CD4-positive, alpha-beta memory T cell (primary cell): ENCODE results near the gene ANKRD11. TPM values are rescaled to one million over a fixed set of nuclear protein-coding genes. Genes with fewer than 3 reads are reported as not detected.

Experiments used
- CTCF ChIA-PET: fragments of 350-600 bp; sonication (Branson Sonifier 250); formaldehyde crosslinking; loops from one replicate; lab custom pipeline; 2021; ENCODE audit warnings: inconsistent platforms; ENCODE audit not compliant: partially characterized antibody; lab: Charles Lee
- POLR2A ChIA-PET: fragments of 350-600 bp; sonication (Branson Sonifier 250); formaldehyde crosslinking; loops from one replicate; lab custom pipeline; 2021; ENCODE audit not compliant: partially characterized antibody; lab: Charles Lee
- DNase-seq, 5 donors: peaks; one replicate each; pipeline versions ENCODE4 v3.0.0 to v3.0.0-alpha.2; 2020 to 2022; ENCODE audit warnings: mixed read lengths in 1 of 5
- H3K27ac ChIP-seq: one replicate; pipeline ENCODE4 v1.7.0; 2013; ENCODE audit warnings: low read depth, low read length
- H3K27me3 ChIP-seq: 2 replicates; pipeline ENCODE4 v1.7.0; 2013; ENCODE audit warnings: mild to moderate bottlenecking, low read length, moderate library complexity; ENCODE audit not compliant: insufficient read depth
- H3K36me3 ChIP-seq: 2 replicates; pipeline ENCODE4 v1.7.0; 2013; ENCODE audit warnings: mild to moderate bottlenecking, low read length, moderate library complexity; ENCODE audit not compliant: insufficient read depth
- H3K4me1 ChIP-seq: 2 replicates; pipeline ENCODE4 v1.7.0; 2013; ENCODE audit warnings: mild to moderate bottlenecking, low read length, moderate library complexity; ENCODE audit not compliant: insufficient read depth
- H3K4me3 ChIP-seq, 2 donors: one replicate each; pipeline ENCODE4 v1.7.0; 2013; ENCODE audit warnings: low read length in 2 of 2, mild to moderate bottlenecking in 1 of 2
- H3K9me3 ChIP-seq, 2 donors: one replicate each; pipeline ENCODE4 v1.7.0; 2013; ENCODE audit warnings: low read length in 2 of 2, control low read depth in 1 of 2; ENCODE audit not compliant: control insufficient read depth in 1 of 2
- H3K27ac Mint-ChIP-seq, 7 donors: one replicate each; pipeline ENCODE4 v1.8.0; 2020 to 2021; ENCODE audit warnings: mixed read lengths in 7 of 7, mild to moderate bottlenecking in 6 of 7, inconsistent platforms in 3 of 7, moderate library complexity in 3 of 7
- H3K27me3 Mint-ChIP-seq, 2 donors: one replicate each; pipeline ENCODE4 v1.8.0; 2020 to 2021; ENCODE audit warnings: mixed read lengths in 2 of 2
- H3K36me3 Mint-ChIP-seq, 2 donors: one replicate each; pipeline ENCODE4 v1.8.0; 2020 to 2021; ENCODE audit warnings: mixed read lengths in 2 of 2, inconsistent platforms in 1 of 2, mild to moderate bottlenecking in 1 of 2
- H3K4me1 Mint-ChIP-seq, 4 donors: one replicate each; pipeline ENCODE4 v1.8.0; 2020 to 2021; ENCODE audit warnings: mixed read lengths in 4 of 4, mild to moderate bottlenecking in 1 of 4
- H3K4me3 Mint-ChIP-seq, 8 donors: one replicate each; pipeline ENCODE4 v1.8.0; 2020 to 2021; ENCODE audit warnings: mixed read lengths in 8 of 8, mild to moderate bottlenecking in 7 of 8, moderate library complexity in 6 of 8, inconsistent platforms in 3 of 8
- H3K9me3 Mint-ChIP-seq, 8 donors: one replicate each; pipeline ENCODE4 v1.8.0; 2020 to 2021; ENCODE audit warnings: mixed read lengths in 8 of 8, mild to moderate bottlenecking in 5 of 8, inconsistent platforms in 3 of 8, moderate library complexity in 1 of 8
- intact Hi-C: fragments of 100-400 bp; cut with micrococcal nuclease; formaldehyde crosslinking; loops from one replicate; pipeline ENCODE4 v1.15.1; 2023
- polyA plus RNA-seq, 2 donors: library from polyadenylated mRNA; unstranded; fragments of 300-500 nt; fragmentation: Illumina TruSeq; gene quantifications; one replicate each; pipeline ENCODE4 v1.2.3, GENCODE V29; 2021
- total RNA-seq, 2 experiments: library from RNA; stranded (reverse); gene quantifications; one replicate each; pipeline ENCODE4 v1.2.3, GENCODE V29; 2021

ANKRD11 gene
- total and polyA plus RNA-seq, 4 experiments from 2014 or later, result 3.9 to 246 (median 140) TPM

- Histone ChIP-seq H3K27me3 (no peaks in the 10 kb centered on the region), H3K9me3 (no peaks in the 10 kb centered on the region), H3K27ac (no peak overlapping the region), H3K4me3 (no peak overlapping the region), H3K4me1 (peaks cover 100% of the 10 kb centered on the region), H3K36me3 (no peaks in the 10 kb centered on the region)
- H3K9me3 Mint-ChIP-seq, result peaks cover 0 to 2% (median 0%) of the 10 kb centered on the region in 8 donors
- peaks cover 0 to 100% (median 80%) of the 10 kb centered on the region in 4 donors for H3K4me1 Mint-ChIP-seq
- ChIA-PET CTCF (interaction anchor here (1.4 to 1.8 kb wide), 2 partner anchors 10 to 11 kb away, joined by 3 to 5 read pairs; no protein-coding TSS in a partner anchor), POLR2A (interaction anchor here (0.9 to 3.6 kb wide), 5 partner anchors 22 to 82 kb away, joined by 3 to 14 read pairs (median 4); partner anchors contain the start of gene ANKRD11)
- H3K36me3 Mint-ChIP-seq, result peaks cover 0 to 4% of the 10 kb centered on the region in 2 donors
- intact Hi-C loops, result loop anchor here (5.0 kb wide), 1 partner anchor 82 kb away; no protein-coding TSS in a partner anchor
- H3K27me3 Mint-ChIP-seq, result no peaks in the 10 kb centered on the region
- H3K4me3 Mint-ChIP-seq, result peak overlapping the region in 7 of 8 donors; percentile 40 to 70 (median 64)
- peak overlapping the region; percentile 48 to 91 (median 83) for H3K27ac Mint-ChIP-seq
- no peak for DNase-seq
Observed at GRCh38 chr16:89444728-89445127, 45.6 kb downstream of the ANKRD11 start.

DNA sequence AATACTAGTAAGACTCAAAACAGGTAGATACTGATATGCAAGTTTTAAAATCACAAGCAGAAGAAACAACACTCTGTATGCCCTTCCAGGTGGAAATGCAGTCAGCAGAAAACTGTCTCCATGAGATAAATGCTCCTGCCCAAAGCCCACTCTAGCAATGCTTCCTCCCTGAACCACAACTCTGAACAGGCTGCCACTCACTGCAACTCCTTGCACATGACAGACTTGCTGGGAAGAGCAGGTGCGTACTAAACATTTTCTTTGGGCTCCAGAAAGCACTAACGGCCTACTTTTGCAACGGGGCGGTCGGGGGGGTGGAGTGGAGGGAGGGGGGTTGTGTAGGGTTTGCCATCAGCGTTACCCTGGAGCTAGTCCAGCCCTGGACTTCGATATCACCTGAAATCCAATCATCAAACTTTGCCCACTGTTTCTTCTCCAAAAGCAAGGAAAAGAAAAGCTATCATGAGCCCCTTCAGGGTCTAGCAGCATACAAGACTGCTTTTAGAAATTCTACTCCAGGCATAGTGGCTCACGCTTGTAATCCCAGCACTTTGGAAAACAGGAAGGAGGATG lies 46.1 kb downstream of the ANKRD11 start:
- CTCF ChIA-PET, result interaction anchor here (1.4 to 1.8 kb wide), 2 partner anchors 10 to 11 kb away, joined by 3 to 5 read pairs; no protein-coding TSS in a partner anchor
- H3K4me3 Mint-ChIP-seq, result peak overlapping the region in 7 of 8 donors; percentile 44 to 70 (median 67)

GRCh38 chr16:89443727-89444084 lies 46.7 kb downstream of the ANKRD11 start:
- no peaks in the 10 kb centered on the region for H3K9me3 ChIP-seq
- peaks cover 0 to 100% (median 83%) of the 10 kb centered on the region in 4 donors for H3K4me1 Mint-ChIP-seq
- H3K27me3 Mint-ChIP-seq, result no peaks in the 10 kb centered on the region
- POLR2A ChIA-PET, result interaction anchor here (0.6 to 3.6 kb wide), 3 partner anchors 14 to 46 kb away, joined by 3 to 14 read pairs (median 4); partner anchors contain the start of gene ANKRD11
- peaks cover 0 to 2% (median 0%) of the 10 kb centered on the region in 8 donors for H3K9me3 Mint-ChIP-seq
- H3K4me1 ChIP-seq, result peaks cover 100% of the 10 kb centered on the region
- H3K27ac ChIP-seq, result no peak overlapping the region
- peak overlapping the region; percentile 75 to 91 (median 82) for H3K27ac Mint-ChIP-seq
- intact Hi-C loops, result loop anchor here (2.0 kb wide), 1 partner anchor 41 kb away; no protein-coding TSS in a partner anchor
- CTCF ChIA-PET, result interaction anchor here (1.2 kb wide), 1 partner anchor 40 kb away, joined by 3 read pairs; no protein-coding TSS in a partner anchor
- no peaks in the 10 kb centered on the region for H3K36me3 ChIP-seq
- H3K4me3 Mint-ChIP-seq, result peak overlapping the region in 7 of 8 donors; percentile 32 to 70 (median 67)
- H3K4me3 ChIP-seq, result no peak overlapping the region
- no peak for DNase-seq
- H3K36me3 Mint-ChIP-seq, result peaks cover 0 to 8% of the 10 kb centered on the region in 2 donors
- H3K27me3 ChIP-seq, result no peaks in the 10 kb centered on the region

More for the DNA sequence above, 46.1 kb downstream of the ANKRD11 start:
- no peak for DNase-seq
- Histone ChIP-seq H3K27ac (no peak overlapping the region), H3K36me3 (no peaks in the 10 kb centered on the region), H3K4me1 (peaks cover 100% of the 10 kb centered on the region), H3K4me3 (no peak overlapping the region), H3K27me3 (no peaks in the 10 kb centered on the region), H3K9me3 (no peaks in the 10 kb centered on the region)
- Mint-ChIP-seq H3K36me3 (peaks cover 0 to 4% of the 10 kb centered on the region in 2 donors), H3K27ac (peak overlapping the region; percentile 75 to 91 (median 82)), H3K9me3 (peaks cover 0 to 2% (median 0%) of the 10 kb centered on the region in 8 donors), H3K27me3 (no peaks in the 10 kb centered on the region), H3K4me1 (peaks cover 0 to 100% (median 83%) of the 10 kb centered on the region in 4 donors)
- POLR2A ChIA-PET, result interaction anchor here (0.6 to 3.6 kb wide), 6 partner anchors 14 to 82 kb away, joined by 3 to 14 read pairs (median 4); partner anchors contain the start of gene ANKRD11
- intact Hi-C loops, result no loop called here

- H3K9me3 Mint-ChIP-seq, result peaks cover 0 to 2% (median 0%) of the 10 kb centered on the region in 8 donors
- peak overlapping the region; percentile 67 to 91 (median 84) for H3K27ac Mint-ChIP-seq
- Histone ChIP-seq H3K9me3 (no peaks in the 10 kb centered on the region), H3K4me3 (no peak overlapping the region), H3K36me3 (no peaks in the 10 kb centered on the region), H3K27me3 (no peaks in the 10 kb centered on the region), H3K4me1 (peaks cover 100% of the 10 kb centered on the region), H3K27ac (no peak overlapping the region)
- no peaks in the 10 kb centered on the region for H3K27me3 Mint-ChIP-seq
- DNase-seq, result peak in 1 of 5 donors; percentile 58
- ChIA-PET POLR2A (interaction anchor here (0.6 to 1.4 kb wide), 2 partner anchors 15 to 21 kb away, joined by 3 to 4 read pairs; no protein-coding TSS in a partner anchor), CTCF (interaction anchor here (1.2 kb wide), 1 partner anchor 41 kb away, joined by 3 read pairs; no protein-coding TSS in a partner anchor)
- peak overlapping the region in 7 of 8 donors; percentile 32 to 70 (median 67) for H3K4me3 Mint-ChIP-seq
- intact Hi-C loops, result loop anchor here (2.0 kb wide), 1 partner anchor 42 kb away; no protein-coding TSS in a partner anchor
- H3K36me3 Mint-ChIP-seq, result peaks cover 0 to 8% of the 10 kb centered on the region in 2 donors
- peaks cover 0 to 100% (median 81%) of the 10 kb centered on the region in 4 donors for H3K4me1 Mint-ChIP-seq
Observed at GRCh38 chr16:89442990-89443726, 47.2 kb downstream of the ANKRD11 start.

- POLR2A ChIA-PET, result interaction anchor here (1.4 kb wide), 1 partner anchor 42 kb away, joined by 3 read pairs; no protein-coding TSS in a partner anchor
- H3K27ac Mint-ChIP-seq, result peak overlapping the region; percentile 0 to 91 (median 67)
- peaks cover 0 to 100% (median 84%) of the 10 kb centered on the region in 4 donors for H3K4me1 Mint-ChIP-seq
- Histone ChIP-seq H3K36me3 (no peaks in the 10 kb centered on the region), H3K27me3 (no peaks in the 10 kb centered on the region), H3K27ac (no peak overlapping the region), H3K4me3 (no peak overlapping the region), H3K4me1 (peaks cover 100% of the 10 kb centered on the region), H3K9me3 (no peaks in the 10 kb centered on the region)
- CTCF ChIA-PET, result interaction anchor here (0.6 to 1.2 kb wide), 2 partner anchors 40 to 42 kb away, joined by 3 read pairs; no protein-coding TSS in a partner anchor
- H3K36me3 Mint-ChIP-seq, result peaks cover 2 to 13% of the 10 kb centered on the region in 2 donors
- peak overlapping the region in 7 of 8 donors; percentile 32 to 70 (median 67) for H3K4me3 Mint-ChIP-seq
- peaks cover 0 to 2% (median 0%) of the 10 kb centered on the region in 8 donors for H3K9me3 Mint-ChIP-seq
- no peaks in the 10 kb centered on the region for H3K27me3 Mint-ChIP-seq
- DNase-seq, result no peak
- intact Hi-C loops, result loop anchor here (2.0 kb wide), 1 partner anchor 42 kb away; no protein-coding TSS in a partner anchor
Observed at GRCh38 chr16:89442588-89442987, 47.8 kb downstream of the ANKRD11 start.

- Mint-ChIP-seq H3K27me3 (no peaks in the 10 kb centered on the region), H3K9me3 (peaks cover 0 to 6% (median 0%) of the 10 kb centered on the region in 8 donors), H3K4me1 (peaks cover 0 to 85% (median 80%) of the 10 kb centered on the region in 4 donors), H3K27ac (peak overlapping the region; percentile 11 to 92 (median 87)), H3K36me3 (peaks cover 10 to 21% of the 10 kb centered on the region in 2 donors), H3K4me3 (peak overlapping the region in 6 of 8 donors; percentile 14 to 84 (median 80))
- H3K9me3 ChIP-seq, result no peaks in the 10 kb centered on the region
- no peaks in the 10 kb centered on the region for H3K27me3 ChIP-seq
- no peak for DNase-seq
- no peak overlapping the region for H3K4me3 ChIP-seq
- H3K36me3 ChIP-seq, result no peaks in the 10 kb centered on the region
- peaks cover 100% of the 10 kb centered on the region for H3K4me1 ChIP-seq
- no peak overlapping the region for H3K27ac ChIP-seq
- POLR2A ChIA-PET, result no interaction called here
- CTCF ChIA-PET, result interaction anchor here (1.4 kb wide), 1 partner anchor 117 kb away, joined by 3 read pairs; no protein-coding TSS in a partner anchor
- intact Hi-C loops, result no loop called here
Observed at GRCh38 chr16:89439659-89440058, 50.7 kb downstream of the ANKRD11 start.
